HG02610 (cell line): Measurements from ENCODE around the gene DOCK4.

ENCODE experiments used
- ATAC-seq: cut with Tn5 transposase; IDR thresholded peaks from one replicate; pipeline ENCODE4 v1.9.1; 2021; ENCODE audit warnings: mild to moderate bottlenecking, moderate library complexity; ENCODE audit not compliant: unreplicated experiment

The DOCK4 gene

GRCh38 chr7:111694376-111694775, 511.8 kb downstream of the DOCK4 start:
- no peak for ATAC-seq

- ATAC-seq: no peak
Observed at GRCh38 chr7:111690364-111691111, 515.7 kb downstream of the DOCK4 start.

- no peak for ATAC-seq
Observed at GRCh38 chr7:111685349-111685748, 520.9 kb downstream of the DOCK4 start.

- no peak for ATAC-seq
Observed at GRCh38 chr7:111682588-111683340, 523.4 kb downstream of the DOCK4 start.

GRCh38 chr7:111681242-111681641, 525.0 kb downstream of the DOCK4 start:
- no peak for ATAC-seq

GRCh38 chr7:111678986-111679385, 527.2 kb downstream of the DOCK4 start:
- no peak for ATAC-seq

GRCh38 chr7:111678281-111678680, 527.9 kb downstream of the DOCK4 start:
- ATAC-seq: no peak

GRCh38 chr7:111677848-111678247, 528.4 kb downstream of the DOCK4 start:
- no peak for ATAC-seq

- ATAC-seq: no peak
Observed at GRCh38 chr7:111676811-111677210, 529.4 kb downstream of the DOCK4 start.
